Fibroblast of lung (primary cell): ENCODE results near the gene ZNF638. TPM values are rescaled to one million over a fixed set of nuclear protein-coding genes. Genes with fewer than 3 reads are reported as not detected.

Experiments used
- DNase-seq, 2 donors: peaks; one replicate each; pipeline versions ENCODE4 v3.0.0 to v3.0.0-alpha.2; 2010; ENCODE audit warnings: low read depth in 2 of 2
- H2AFZ ChIP-seq: 2 replicates; pipeline ENCODE4 v1.5.1; 2012; ENCODE audit warnings: low read length, control low read depth, inconsistent platforms
- H3K27ac ChIP-seq: 2 replicates; pipeline ENCODE4 v1.5.1; 2011; ENCODE audit warnings: low read length, control low read depth; ENCODE audit not compliant: insufficient read depth
- H3K27me3 ChIP-seq: 2 replicates; pipeline ENCODE4 v1.5.1; 2011; ENCODE audit warnings: mild to moderate bottlenecking, low read length; ENCODE audit not compliant: control insufficient read depth, insufficient read depth
- H3K36me3 ChIP-seq: 2 replicates; pipeline ENCODE4 v1.5.1; 2011; ENCODE audit warnings: low read length; ENCODE audit not compliant: control insufficient read depth, insufficient read depth
- H3K4me1 ChIP-seq: 2 replicates; pipeline ENCODE4 v1.5.1; 2011; ENCODE audit warnings: low read length; ENCODE audit not compliant: control insufficient read depth, insufficient read depth; ENCODE audit errors: extremely low read depth
- H3K4me2 ChIP-seq: 2 replicates; pipeline ENCODE4 v1.5.1; 2011; ENCODE audit warnings: low read length, control low read depth; ENCODE audit not compliant: insufficient read depth; ENCODE audit errors: extremely low read depth
- H3K4me3 ChIP-seq, 4 experiments: fragments of 200-600 bp in 1 of 4; sonication (generic) in 1 of 4; replicated peaks in 1 of 4; 2 replicates each; pipeline ENCODE4 v1.5.1; 2011 to 2016; ENCODE audit warnings: low read length in 4 of 4, low read depth in 3 of 4, mild to moderate bottlenecking in 3 of 4, control low read depth in 2 of 4, inconsistent platforms in 1 of 4, mixed read lengths in 1 of 4; ENCODE audit not compliant: insufficient read depth in 1 of 4; ENCODE audit errors: control extremely low read depth in 1 of 4
- H3K79me2 ChIP-seq: 2 replicates; pipeline ENCODE4 v1.5.1; 2012; ENCODE audit warnings: mild to moderate bottlenecking, low read length, inconsistent platforms; ENCODE audit not compliant: control insufficient read depth, insufficient read depth
- H3K9ac ChIP-seq: 2 replicates; pipeline ENCODE4 v1.5.1; 2011; ENCODE audit warnings: mild to moderate bottlenecking, low read length, control low read depth; ENCODE audit not compliant: insufficient read depth
- H3K9me3 ChIP-seq: 2 replicates; pipeline ENCODE4 v1.5.1; 2012; ENCODE audit warnings: low read depth, low read length; ENCODE audit not compliant: control insufficient read depth, insufficient read depth
- H4K20me1 ChIP-seq: 2 replicates; pipeline ENCODE4 v1.5.1; 2011; ENCODE audit warnings: low read length; ENCODE audit not compliant: control insufficient read depth, insufficient read depth; ENCODE audit errors: extremely low read depth
- EZH2 ChIP-seq: IDR thresholded peaks from 2 replicates; pipeline ENCODE4 v1.5.1; 2012; ENCODE audit warnings: low read length, control low read depth, mild to moderate bottlenecking; ENCODE audit errors: missing control alignments
- polyA plus RNA-seq, 2 donors: library from polyadenylated mRNA; depleted of rRNA in 1 of 2; stranded (reverse) in 1 of 2; unstranded in 1 of 2; fragments of >200 nt; gene quantifications; 2 replicates each; pipeline ENCODE4 v1.2.1, GENCODE V29; 2011 to 2012; ENCODE audit warnings: missing spikeins in 1 of 2
- total RNA-seq: library from RNA; depleted of rRNA; stranded (reverse); fragments of >200 nt; gene quantifications from 2 replicates; pipeline ENCODE4 v1.2.1, GENCODE V29; 2014
- TF ChIP-seq, protein P1 (sequence below), 2 donors: IDR thresholded peaks in 1 of 2; conservative IDR thresholded peaks in 1 of 2; 1 replicate in 1 of 2; 2 replicates in 1 of 2; pipeline ENCODE4 v1.5.1; 2011 to 2012; ENCODE audit warnings: low read length in 2 of 2, control low read depth in 1 of 2, inconsistent platforms in 1 of 2, low read depth in 1 of 2, mild to moderate bottlenecking in 1 of 2

Gene ZNF638
- total and polyA plus RNA-seq, 2 donors (not counting 1 experiment from before 2014, with no cell fraction given), result 63.8 to 190 TPM

DNA sequence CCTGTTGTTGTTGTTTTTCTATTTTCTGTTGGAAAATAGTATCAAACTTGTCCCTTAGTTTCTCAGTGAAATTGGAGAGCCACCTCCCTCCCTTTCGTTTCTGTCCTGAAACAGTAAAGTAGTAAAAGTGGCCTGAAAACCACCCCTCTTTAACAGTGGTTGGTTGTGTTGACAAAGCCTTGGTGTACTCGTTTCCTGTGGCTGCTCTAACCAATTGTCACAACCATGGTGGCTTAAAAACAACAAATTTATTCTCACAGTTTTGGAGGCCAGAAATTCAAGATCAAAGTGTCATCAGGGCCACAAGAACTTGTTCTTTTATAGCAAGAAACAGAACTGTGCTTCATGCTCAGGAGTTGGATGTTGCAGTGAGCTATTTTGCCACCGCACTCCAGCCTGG is 117.8 kb downstream of the ZNF638 start:
- no peak for DNase-seq
- H3K27ac ChIP-seq, result no peak overlapping the region
- no peaks in the 10 kb centered on the region for H3K9me3 ChIP-seq
- no peak for TF ChIP-seq EZH2
- TF ChIP-seq, protein P1, sequence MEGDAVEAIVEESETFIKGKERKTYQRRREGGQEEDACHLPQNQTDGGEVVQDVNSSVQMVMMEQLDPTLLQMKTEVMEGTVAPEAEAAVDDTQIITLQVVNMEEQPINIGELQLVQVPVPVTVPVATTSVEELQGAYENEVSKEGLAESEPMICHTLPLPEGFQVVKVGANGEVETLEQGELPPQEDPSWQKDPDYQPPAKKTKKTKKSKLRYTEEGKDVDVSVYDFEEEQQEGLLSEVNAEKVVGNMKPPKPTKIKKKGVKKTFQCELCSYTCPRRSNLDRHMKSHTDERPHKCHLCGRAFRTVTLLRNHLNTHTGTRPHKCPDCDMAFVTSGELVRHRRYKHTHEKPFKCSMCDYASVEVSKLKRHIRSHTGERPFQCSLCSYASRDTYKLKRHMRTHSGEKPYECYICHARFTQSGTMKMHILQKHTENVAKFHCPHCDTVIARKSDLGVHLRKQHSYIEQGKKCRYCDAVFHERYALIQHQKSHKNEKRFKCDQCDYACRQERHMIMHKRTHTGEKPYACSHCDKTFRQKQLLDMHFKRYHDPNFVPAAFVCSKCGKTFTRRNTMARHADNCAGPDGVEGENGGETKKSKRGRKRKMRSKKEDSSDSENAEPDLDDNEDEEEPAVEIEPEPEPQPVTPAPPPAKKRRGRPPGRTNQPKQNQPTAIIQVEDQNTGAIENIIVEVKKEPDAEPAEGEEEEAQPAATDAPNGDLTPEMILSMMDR (conservative IDR thresholded peaks at IDR 0.05 in 1 of 2, IDR thresholded peaks at IDR 0.05 in 1 of 2; ENCODE audit: low read depth in 1 of 2, low read length in 2 of 2), result no peak
- H3K4me3 ChIP-seq, result no peak overlapping the region
- no peaks in the 10 kb centered on the region for H3K79me2 ChIP-seq
- no peaks in the 10 kb centered on the region for H3K4me1 ChIP-seq
- peaks cover 17% of the 10 kb centered on the region for H3K27me3 ChIP-seq
- H4K20me1 ChIP-seq, result no peaks in the 10 kb centered on the region
- H3K36me3 ChIP-seq, result no peaks in the 10 kb centered on the region
- H3K4me2 ChIP-seq, result no peak overlapping the region
- no peak overlapping the region for H2AFZ ChIP-seq
- H3K9ac ChIP-seq, result no peak overlapping the region

DNA sequence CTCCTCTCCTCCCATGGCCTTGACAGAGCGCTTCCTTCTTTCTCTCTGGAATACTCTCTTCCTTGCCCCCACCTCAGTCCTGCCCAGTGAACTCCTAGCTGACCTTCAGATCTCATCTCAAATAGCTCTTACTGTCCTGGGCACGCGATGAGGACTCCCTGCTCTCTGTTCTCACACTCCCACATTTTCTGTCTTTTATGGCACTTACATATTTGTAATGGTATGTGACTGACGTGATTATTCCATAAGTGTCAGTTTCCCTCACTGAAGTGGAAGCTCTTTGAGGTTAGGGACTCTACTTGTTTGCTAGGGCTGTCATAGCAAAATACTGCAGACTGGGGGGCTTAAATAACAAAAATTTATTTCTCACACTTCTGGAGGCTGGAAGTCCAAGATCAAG is 120.1 kb downstream of the ZNF638 start:
- Histone ChIP-seq H3K9ac (no peak overlapping the region), H3K36me3 (no peaks in the 10 kb centered on the region), H3K9me3 (no peaks in the 10 kb centered on the region), H2AFZ (no peak overlapping the region), H3K4me1 (no peaks in the 10 kb centered on the region), H4K20me1 (no peaks in the 10 kb centered on the region), H3K79me2 (no peaks in the 10 kb centered on the region), H3K27me3 (peaks cover 22% of the 10 kb centered on the region), H3K27ac (no peak overlapping the region), H3K4me3 (no peak overlapping the region), H3K4me2 (no peak overlapping the region)
- no peak for DNase-seq
- TF ChIP-seq, protein P1 (conservative IDR thresholded peaks at IDR 0.05 in 1 of 2, IDR thresholded peaks at IDR 0.05 in 1 of 2; ENCODE audit: low read depth in 1 of 2, low read length in 2 of 2), result no peak
- no peak for TF ChIP-seq EZH2

DNA sequence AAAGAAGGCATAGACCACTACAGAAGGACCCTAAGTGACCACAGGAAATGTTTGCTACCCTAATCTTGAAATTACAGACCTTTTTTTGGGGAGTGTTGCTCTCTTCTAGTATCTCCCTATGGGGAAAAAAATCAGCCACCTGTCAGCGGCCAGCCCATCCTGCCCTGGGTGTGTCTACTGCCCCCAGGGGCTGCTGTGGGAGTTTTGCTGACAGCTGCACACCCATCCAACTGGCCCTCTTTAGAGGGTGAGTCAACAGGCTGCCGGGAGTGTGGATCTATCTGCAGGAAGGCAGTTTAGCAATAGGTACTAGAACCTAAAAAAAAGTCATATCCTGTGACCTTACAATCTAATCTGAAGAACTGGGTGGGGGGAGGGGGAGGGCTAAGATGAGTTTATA is 121.0 kb downstream of the ZNF638 start:
- Histone ChIP-seq H4K20me1 (no peaks in the 10 kb centered on the region), H3K36me3 (no peaks in the 10 kb centered on the region), H3K9ac (no peak overlapping the region), H3K4me3 (no peak overlapping the region), H3K27me3 (peaks cover 22% of the 10 kb centered on the region), H3K4me2 (no peak overlapping the region), H3K9me3 (no peaks in the 10 kb centered on the region), H2AFZ (no peak overlapping the region), H3K4me1 (no peaks in the 10 kb centered on the region), H3K79me2 (no peaks in the 10 kb centered on the region), H3K27ac (no peak overlapping the region)
- no peak for TF ChIP-seq EZH2
- TF ChIP-seq, protein P1 (conservative IDR thresholded peaks at IDR 0.05 in 1 of 2, IDR thresholded peaks at IDR 0.05 in 1 of 2; ENCODE audit: low read depth in 1 of 2, low read length in 2 of 2), result no peak
- DNase-seq, result peak; percentile 9 to 36
